ENCODE results near the gene TMPRSS5.
A peak's percentile ranks its signal among the peaks of the same experiment; 100 is the strongest.
"Not testable (repeated sequence)": the region's sequence is repeated elsewhere in the genome, so short reads cannot be mapped to it uniquely, and the experiment has no call there.

Gene TMPRSS5
- total RNA-seq, result 0.20 to 2.6 (median 0.53) reads per million in 17 experiments

DNA sequence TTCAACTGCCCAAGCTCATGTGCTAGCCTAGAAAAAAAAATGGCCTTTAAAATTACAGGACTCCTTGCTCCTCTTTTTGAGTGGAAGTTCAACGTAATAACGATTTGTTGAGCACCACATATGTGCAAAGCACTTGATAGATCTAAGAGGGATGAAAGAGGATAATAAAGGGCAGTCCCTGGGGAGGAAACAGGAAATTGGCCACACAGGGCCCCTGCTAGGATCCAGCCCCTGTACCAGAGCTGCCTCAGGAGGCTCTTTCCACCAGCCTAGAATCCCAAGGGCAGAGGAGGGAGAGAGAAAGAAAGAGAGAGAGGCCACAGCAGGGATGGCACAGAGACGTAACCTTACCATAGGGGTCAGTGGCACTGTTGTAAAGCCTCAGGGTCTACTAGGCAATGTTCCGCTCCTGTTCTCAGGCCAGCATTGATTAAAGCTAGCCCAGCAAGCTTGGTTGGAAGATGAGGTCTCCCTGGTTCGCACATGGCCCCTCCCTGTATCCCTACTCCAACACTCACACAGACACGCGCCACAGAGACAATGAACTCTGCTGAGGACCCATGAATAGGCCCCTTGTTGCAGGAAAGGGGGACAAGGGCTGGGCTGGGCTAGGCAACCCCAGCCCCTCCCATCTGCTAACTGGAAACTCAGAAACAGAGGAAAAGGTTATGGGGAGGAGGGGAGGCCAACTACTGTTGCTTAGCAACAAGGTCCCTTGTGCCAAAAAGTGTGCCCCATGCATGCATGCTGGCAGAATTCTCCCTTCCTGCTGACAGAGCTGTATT, at the start of gene TMPRSS5:
TSS of gene TMPRSS5 (minus strand) at position 438 of the 785 bp plus-strand sequence. CDS start at position 354, 84 bp downstream.
- DNase-seq, result no peak

DNA sequence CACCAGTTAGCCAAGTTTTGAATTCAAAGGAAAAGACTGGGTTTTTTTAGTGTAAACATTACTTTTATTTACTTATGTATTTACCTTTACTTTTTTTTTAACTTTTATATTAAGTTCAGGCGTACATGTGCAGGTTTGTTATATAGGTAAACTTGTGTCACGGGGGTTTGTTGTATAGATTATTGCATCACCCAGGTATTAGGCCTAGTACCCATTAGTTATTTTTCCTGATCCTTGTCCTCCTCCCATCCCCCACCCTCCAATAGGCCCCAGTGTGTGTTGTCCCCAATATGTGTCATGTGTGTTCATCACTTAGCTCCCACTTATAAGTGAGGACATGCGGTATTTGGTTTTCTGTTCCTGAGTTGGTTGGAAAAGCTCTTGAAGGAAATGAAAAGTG, 46.8 kb upstream of the TMPRSS5 start:
- no peak for DNase-seq

- DNase-seq, result no peak
Observed at GRCh38 chr11:113736323-113736722, 30.2 kb upstream of the TMPRSS5 start.

- DNase-seq, result no peak
Observed at GRCh38 chr11:113732092-113732491, 26.0 kb upstream of the TMPRSS5 start.

- DNase-seq, result peak; percentile 62 to 76 (median 68)
Observed at GRCh38 chr11:113730887-113731726, 25.0 kb upstream of the TMPRSS5 start.

DNA sequence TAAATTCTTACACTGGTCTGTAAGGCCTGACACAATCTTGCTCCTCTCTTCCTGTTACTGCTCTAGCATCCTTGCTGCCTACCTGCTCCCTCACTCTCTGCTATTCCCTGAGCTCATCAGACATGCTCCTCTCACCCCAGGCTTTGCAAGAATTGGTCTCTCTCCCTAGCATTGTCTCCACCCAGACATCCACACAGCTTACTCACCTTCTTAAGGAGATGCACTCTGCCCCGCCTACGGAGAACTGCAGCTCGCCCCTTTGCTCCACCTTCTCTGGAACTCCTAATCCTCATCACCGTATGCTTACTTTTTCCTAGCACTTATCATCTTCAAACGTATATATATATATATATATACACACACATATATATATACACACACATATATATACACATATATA, 23.3 kb upstream of the TMPRSS5 start:
- peak in 2 of 4 experiments; percentile 5 to 7 for DNase-seq

DNA sequence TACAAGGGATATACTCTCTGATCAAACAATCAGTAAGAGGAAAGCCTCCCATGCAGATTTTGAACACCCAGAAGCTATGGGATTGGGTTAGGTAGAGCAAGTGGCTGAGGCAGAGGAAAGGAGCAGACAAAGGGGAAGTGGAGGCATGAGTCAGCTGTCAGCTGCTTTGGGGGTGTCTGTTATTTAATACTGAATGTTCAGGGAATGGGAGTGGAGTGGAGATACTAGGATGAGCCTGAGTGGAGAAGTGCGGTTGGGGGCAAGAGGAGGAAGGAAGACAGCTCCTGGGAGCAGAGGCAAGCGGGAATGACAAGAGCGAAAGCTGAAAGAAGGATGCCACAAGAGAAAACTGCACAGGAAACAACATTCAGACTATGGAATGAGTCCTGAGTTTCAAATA, 22.7 kb upstream of the TMPRSS5 start:
- DNase-seq, result peak; percentile 69 to 85 (median 82)

DNA sequence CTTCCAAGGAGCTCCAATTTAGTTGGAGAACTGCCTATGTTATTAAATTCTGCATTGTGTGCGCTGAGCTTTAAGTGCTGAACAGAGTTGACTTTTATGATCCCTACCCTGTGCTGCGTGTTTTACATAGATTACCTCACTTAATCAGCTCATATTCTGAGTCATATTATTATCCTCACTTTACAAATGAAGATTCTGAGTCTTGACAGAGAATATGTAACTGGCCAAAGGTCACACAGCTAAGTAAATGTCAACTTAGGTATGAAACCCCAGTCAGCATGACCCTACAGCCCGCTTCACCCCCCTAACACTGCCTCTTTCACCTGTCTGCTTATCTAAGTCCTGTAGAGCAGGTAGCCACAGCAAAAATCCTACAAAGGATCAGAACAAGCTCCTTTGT, 19.8 kb upstream of the TMPRSS5 start:
- DNase-seq, result no peak

DNA sequence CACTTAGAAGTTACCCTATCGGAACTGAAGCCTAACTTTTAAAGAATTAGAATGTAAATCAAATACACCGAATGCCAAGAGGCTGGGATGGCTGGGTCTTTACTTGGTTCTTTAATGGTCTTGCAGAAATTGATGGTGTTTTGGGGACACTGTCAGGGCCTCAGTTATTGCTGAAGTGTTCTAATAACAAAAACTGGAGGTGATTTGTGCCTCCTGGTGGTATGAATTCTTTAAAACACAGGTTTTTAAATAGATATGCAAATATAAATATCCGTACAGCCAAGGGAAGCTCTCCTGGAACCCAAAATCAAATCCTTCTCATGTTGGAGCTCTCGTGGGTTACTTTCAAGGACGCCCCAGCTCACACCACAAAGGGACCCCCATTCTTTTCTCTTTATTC, 19.3 kb upstream of the TMPRSS5 start:
- no peak for DNase-seq

GRCh38 chr11:113724778-113725177, 18.7 kb upstream of the TMPRSS5 start:
- no peak for DNase-seq

DNA sequence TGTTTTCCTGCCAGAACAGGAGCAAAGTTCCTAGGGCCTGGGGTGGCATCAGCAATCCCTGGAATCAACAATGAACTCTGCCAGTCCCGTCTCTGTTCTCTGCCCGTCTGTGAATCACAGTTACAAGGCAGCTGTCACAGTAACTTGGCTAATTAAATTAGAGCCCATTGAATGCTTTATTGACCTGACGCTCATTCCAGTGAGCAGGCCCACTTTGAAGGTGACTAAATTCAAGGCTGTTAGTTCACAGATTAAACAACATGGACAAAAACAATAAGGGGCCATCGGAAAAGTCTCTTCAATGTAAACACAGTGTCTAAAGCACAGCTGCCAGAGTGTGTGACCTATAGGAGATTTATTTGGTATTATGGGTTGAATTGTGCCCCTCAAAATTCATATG, 17.7 kb upstream of the TMPRSS5 start:
- DNase-seq, result no peak

DNA sequence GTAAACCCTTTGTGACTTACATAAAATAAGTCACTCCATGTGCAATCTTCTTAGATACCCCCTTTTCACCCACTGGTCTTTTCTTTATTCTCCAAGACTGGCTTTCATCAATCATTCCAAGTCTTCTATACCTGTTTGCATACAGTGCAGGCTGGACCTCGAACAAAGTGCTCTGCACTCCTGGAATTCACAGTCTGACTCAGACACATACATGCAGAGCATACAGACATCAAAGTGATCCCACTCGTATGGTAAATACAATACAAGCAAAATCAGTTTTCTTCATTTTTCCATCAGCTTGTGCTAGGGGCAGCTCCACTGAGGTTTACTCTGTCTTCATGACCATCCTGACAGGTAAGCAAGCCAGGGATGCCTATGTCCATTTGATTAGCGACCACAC, 16.8 kb upstream of the TMPRSS5 start:
- no peak for DNase-seq

DNA sequence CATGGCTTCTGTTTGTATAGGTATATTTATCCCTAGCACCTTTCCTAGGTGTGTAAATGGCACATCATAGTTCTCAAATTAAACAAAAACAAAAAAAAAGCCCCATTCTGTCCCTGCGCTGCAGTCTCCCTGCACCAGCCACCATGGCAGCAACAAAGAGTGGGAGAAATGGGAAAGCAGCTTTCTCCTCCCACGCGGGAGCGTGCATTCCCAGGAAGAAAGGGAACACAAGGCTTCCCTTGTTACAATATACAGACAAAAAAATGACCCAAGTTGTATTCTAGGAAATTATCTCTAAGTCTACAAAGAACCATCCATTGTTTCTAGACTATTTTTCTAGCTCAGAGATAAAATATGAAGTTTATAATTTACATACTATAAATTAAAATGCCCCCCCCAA, 16.1 kb upstream of the TMPRSS5 start:
- DNase-seq, result no peak

GRCh38 chr11:113721462-113722066, 15.5 kb upstream of the TMPRSS5 start:
- peak in 1 of 4 experiments; percentile 6 for DNase-seq

DNA sequence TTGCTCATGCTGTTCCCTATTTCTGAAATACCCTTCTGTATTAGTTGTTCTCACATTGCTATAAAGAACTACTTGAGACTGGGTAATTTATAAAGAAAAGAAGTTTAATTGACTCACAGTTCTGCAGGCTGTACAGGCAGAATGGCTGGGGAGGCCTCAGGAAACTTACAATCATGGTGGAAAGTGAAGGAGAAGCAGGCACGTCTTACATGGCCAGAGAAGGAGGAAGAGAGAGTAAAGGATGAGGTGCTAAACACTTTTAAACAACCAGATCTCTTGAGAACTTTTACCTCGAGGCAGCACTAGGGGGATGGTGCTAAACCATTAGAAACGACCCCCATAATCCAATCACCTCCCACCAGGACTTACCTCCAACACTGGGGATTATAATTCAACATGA, 14.4 kb upstream of the TMPRSS5 start:
- DNase-seq, result not testable (repeated sequence)

DNA sequence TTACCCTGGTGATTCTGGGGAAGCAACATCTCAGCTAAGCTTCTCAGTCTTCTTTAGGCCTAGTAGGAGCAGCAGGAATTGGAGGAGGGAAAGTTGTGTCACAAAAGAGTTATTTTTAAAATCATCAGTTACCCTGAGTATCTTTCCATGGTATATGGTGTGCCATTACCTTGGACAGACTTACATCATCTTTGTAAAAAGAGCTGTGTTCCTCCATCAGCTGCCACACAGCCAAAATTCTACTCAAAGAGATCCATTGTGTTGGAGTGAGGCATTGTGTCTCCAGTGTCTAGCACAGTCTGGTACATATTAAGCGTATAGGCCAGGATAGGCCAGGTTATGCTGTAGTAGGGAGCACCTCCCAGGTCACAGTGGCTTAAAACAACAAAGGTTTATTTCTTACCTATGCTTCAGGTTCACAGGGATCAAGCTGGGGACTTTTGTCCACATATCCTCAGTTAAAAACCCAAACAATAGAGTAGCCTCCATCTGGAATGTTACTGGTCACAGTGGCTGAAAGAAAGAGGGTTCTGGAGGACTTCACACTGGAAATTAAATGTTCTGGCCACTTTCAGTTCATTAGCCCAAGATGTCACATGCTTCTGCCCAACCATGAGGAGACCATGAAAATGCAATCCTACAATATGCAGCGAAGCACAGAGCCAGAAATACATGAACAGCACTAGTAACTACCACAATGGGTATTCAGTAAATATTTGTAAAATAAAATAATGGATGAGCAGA, 9.9 kb upstream of the TMPRSS5 start:
- no peak for DNase-seq

DNA sequence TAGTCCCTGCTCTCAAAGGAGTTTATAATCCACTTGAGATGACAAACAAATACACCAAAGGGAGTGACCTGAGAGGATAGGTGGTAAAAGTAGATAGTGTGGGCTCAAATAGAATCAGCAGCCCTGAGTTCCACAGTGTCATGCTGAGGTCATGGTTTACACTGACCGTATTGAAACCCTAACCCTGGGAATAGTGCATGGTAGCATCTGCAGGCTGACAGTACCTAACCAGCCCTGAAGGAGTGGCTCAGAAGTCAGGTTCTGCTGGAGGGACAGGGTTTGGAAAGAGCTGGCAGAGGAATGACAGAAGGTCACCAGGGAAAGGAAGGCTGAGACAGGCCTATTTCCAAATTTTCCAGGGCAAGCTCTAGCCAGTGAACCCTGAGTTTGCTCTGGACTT, 9.2 kb upstream of the TMPRSS5 start:
- no peak for DNase-seq

- no peak for DNase-seq
Observed at GRCh38 chr11:113710989-113711388, 4.9 kb upstream of the TMPRSS5 start.

GRCh38 chr11:113703551-113703950, 2.6 kb downstream of the TMPRSS5 start:
- DNase-seq, result peak in 2 of 4 experiments; percentile 15 to 26

GRCh38 chr11:113701491-113701890, 4.6 kb downstream of the TMPRSS5 start:
- DNase-seq, result peak in 1 of 4 experiments; percentile 21

GRCh38 chr11:113698515-113698914, 7.6 kb downstream of the TMPRSS5 start:
- no peak for DNase-seq

DNA sequence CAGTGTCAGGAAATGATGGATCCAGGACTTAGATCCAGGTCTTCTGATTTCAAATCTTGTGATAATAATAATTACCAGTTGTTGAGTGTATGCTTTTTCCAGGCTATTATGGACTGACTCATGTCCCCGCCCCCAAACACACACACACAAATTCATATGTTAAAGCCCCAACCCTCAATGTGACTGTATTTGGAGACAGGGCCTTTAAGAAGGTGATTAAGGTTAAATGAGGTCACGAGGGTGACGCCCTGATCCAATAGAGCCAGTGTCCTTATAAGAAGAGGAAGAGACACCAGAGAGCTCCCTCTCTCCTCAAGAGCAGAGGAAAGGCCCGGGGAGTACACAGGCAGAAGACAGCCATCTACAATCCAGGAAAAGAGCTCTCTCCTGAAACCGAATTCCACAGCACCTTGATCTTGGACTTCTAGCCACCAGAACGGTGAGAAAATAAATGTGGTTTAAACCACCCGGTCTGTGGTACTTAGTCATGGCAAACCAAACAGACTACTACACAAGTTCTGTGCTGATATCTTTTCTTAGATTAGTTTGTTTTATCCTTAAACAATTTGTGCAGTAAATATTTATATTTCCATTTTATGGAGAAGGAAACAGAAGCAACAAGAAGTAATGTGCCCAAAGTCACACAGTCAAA, 8.2 kb downstream of the TMPRSS5 start:
- DNase-seq, result peak; percentile 10 to 47 (median 23)
